Tibial nerve (tissue), 4 donors: Measurements from ENCODE around the gene SHTN1. TPM values are rescaled to one million over a fixed set of nuclear protein-coding genes. Genes with fewer than 3 reads are reported as not detected.

ENCODE experiments used
- DNase-seq, 2 donors: peaks; one replicate each; pipeline ENCODE4 v3.0.0-alpha.2; 2019; ENCODE audit warnings: low spot score in 2 of 2
- H3K27ac ChIP-seq, 4 donors: fragments of 200-600 bp; sonication (generic) in 3 of 4; one replicate each; pipeline ENCODE4 v1.5.1; 2017 to 2019; ENCODE audit warnings: mild to moderate bottlenecking in 1 of 4
- H3K27me3 ChIP-seq, 2 donors: fragments of 200-600 bp; sonication (generic) in 1 of 2; one replicate each; pipeline versions ENCODE4 v1.5.1 to v1.6.0; 2017 to 2019
- H3K36me3 ChIP-seq, 3 donors: fragments of 200-600 bp; sonication (generic); one replicate each; pipeline ENCODE4 v1.5.1; 2018 to 2019
- H3K4me1 ChIP-seq, 4 donors: fragments of 200-600 bp; sonication (generic) in 3 of 4; one replicate each; pipeline ENCODE4 v1.5.1; 2017 to 2019
- H3K4me3 ChIP-seq, 4 donors: fragments of 200-600 bp; sonication (generic) in 3 of 4; one replicate each; pipeline ENCODE4 v1.5.1; 2017 to 2019; ENCODE audit warnings: mild to moderate bottlenecking in 1 of 4, moderate library complexity in 1 of 4
- H3K9me3 ChIP-seq, 4 donors: fragments of 200-600 bp; sonication (generic) in 3 of 4; one replicate each; pipeline ENCODE4 v1.5.1; 2017 to 2019
- CTCF ChIP-seq, 5 experiments: fragments of 200-600 bp in 3 of 5; fragments of 450-650 bp in 2 of 5; sonication (generic) in 3 of 5; IDR thresholded peaks; one replicate each; pipeline ENCODE4 v1.5.1; 2016 to 2019; ENCODE audit warnings: antibody characterized with exemption in 5 of 5, mild to moderate bottlenecking in 3 of 5, moderate library complexity in 2 of 5
- EP300 ChIP-seq, 2 donors: sonication (generic); formaldehyde crosslinking; IDR thresholded peaks; one replicate each; pipeline ENCODE4 v1.6.1; 2017; ENCODE audit warnings: antibody characterized with exemption in 2 of 2, mild to moderate bottlenecking in 1 of 2
- POLR2A ChIP-seq, 2 donors: fragments of 450-650 bp; IDR thresholded peaks; one replicate each; pipeline ENCODE4 v1.6.1; 2017; ENCODE audit warnings: antibody characterized with exemption in 2 of 2, mild to moderate bottlenecking in 2 of 2, moderate library complexity in 2 of 2
- WGBS, 2 donors: methylation state at CpG; one replicate each; pipeline ENCODE4 v1.1.5; 2018; 5-methylcytosine and 5-hydroxymethylcytosine counted together
- total RNA-seq, 4 donors: library from RNA; depleted of rRNA; stranded (reverse); fragments of >200 nt; gene quantifications; one replicate each; pipeline ENCODE4 v1.1.0, GENCODE V29; 2016

The SHTN1 gene
- total RNA-seq, 4 donors from 2014 or later = 9.2 to 16.3 (median 15.4) TPM

DNA sequence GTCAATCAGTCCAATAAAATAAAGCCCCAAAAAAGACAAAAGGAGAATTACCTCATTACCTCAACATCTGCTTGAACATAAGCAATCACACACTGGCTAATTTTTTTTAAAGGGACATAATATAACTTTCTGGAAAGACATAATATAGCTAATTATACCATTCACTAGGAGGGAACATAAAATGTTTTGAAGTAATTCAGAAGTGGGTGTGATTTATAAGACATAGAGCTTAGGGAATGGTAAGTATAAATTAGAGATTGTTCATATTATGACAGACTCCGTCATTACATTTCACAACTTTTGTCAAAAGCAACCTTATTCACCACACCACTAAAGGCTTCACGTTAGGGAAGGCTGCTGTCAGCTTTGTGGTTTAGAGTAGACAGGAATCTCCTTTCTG, 3.8 kb downstream of the SHTN1 start:
- TF ChIP-seq POLR2A (IDR thresholded peaks at IDR 0.05) (no peak), EP300 (IDR thresholded peaks at IDR 0.05) (no peak), CTCF (IDR thresholded peaks at IDR 0.05) (no peak)
- no peaks in the 10 kb centered on the region for H3K36me3 ChIP-seq
- H3K4me1 ChIP-seq = peaks cover 0 to 12% (median 0%) of the 10 kb centered on the region in 4 donors
- 60 to 63% methylated on average over 2 of the region's 2 CpGs for WGBS, 2 donors
- H3K27ac ChIP-seq = no peak overlapping the region
- no peaks in the 10 kb centered on the region for H3K9me3 ChIP-seq
- no peak overlapping the region for H3K4me3 ChIP-seq
- no peaks in the 10 kb centered on the region for H3K27me3 ChIP-seq
- no peak for DNase-seq

DNA sequence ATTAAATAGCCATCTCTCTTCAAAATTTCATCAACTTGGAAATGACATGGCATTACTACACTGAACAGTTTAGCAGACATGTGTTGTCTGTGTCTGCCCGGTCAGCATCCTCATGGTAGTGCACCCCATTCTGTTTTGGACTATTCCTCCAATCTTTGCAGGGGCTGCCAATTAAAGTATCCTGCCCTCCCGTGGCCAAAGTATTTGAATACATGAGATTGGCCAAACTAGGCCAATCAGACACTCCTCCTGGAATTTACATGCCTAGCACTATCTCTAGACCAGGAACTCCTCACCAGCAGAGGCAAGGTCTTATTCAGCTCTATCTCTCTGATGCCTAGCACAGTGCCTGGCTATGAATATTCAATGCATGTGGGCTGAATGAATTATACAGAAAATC, 4.4 kb downstream of the SHTN1 start:
- TF ChIP-seq CTCF (IDR thresholded peaks at IDR 0.05) (no peak), EP300 (IDR thresholded peaks at IDR 0.05) (no peak), POLR2A (IDR thresholded peaks at IDR 0.05) (no peak)
- Histone ChIP-seq H3K4me1 (peaks cover 0 to 10% (median 0%) of the 10 kb centered on the region in 4 donors), H3K27me3 (no peaks in the 10 kb centered on the region), H3K9me3 (no peaks in the 10 kb centered on the region), H3K27ac (no peak overlapping the region), H3K4me3 (no peak overlapping the region), H3K36me3 (no peaks in the 10 kb centered on the region)
- no peak for DNase-seq
- WGBS, 2 donors = 70 to 71% methylated on average over 2 of the region's 2 CpGs

GRCh38 chr10:116998172-116998571, 6.8 kb downstream of the SHTN1 start:
- Histone ChIP-seq H3K27ac (no peak overlapping the region), H3K27me3 (no peaks in the 10 kb centered on the region), H3K4me3 (no peak overlapping the region), H3K4me1 (no peaks in the 10 kb centered on the region), H3K36me3 (no peaks in the 10 kb centered on the region), H3K9me3 (no peaks in the 10 kb centered on the region)
- no peak for DNase-seq
- WGBS, 2 donors = 92 to 93% methylated on average over 4 of the region's 4 CpGs
- no peak for TF ChIP-seq CTCF (IDR thresholded peaks at IDR 0.05)
- no peak for TF ChIP-seq EP300 (IDR thresholded peaks at IDR 0.05)
- TF ChIP-seq POLR2A (IDR thresholded peaks at IDR 0.05) = no peak

DNA sequence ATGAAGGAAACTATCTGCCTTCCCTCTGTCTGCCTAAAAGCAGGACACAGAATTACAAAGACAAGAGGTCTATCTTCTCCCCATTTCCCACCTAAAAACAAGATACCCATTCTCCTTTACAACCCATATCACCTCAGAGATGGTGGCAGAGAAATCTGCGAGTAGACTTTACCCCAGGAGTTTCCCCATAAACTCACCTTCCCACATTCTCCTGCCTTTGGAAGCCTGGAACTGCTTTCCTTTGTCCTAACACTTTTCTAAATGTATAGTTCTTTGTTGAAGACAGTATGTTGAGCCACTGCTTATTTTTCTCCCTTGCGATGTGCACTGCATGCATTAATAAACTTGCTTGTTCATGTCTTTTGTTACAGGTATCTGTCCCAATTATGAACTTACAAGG, 8.0 kb downstream of the SHTN1 start:
- DNase-seq = no peak
- Histone ChIP-seq H3K36me3 (no peaks in the 10 kb centered on the region), H3K9me3 (no peaks in the 10 kb centered on the region), H3K4me1 (no peaks in the 10 kb centered on the region), H3K4me3 (no peak overlapping the region), H3K27ac (no peak overlapping the region), H3K27me3 (no peaks in the 10 kb centered on the region)
- 90 to 91% methylated on average over 2 of the region's 2 CpGs for WGBS, 2 donors
- TF ChIP-seq POLR2A (IDR thresholded peaks at IDR 0.05) (no peak), EP300 (IDR thresholded peaks at IDR 0.05) (no peak), CTCF (IDR thresholded peaks at IDR 0.05) (no peak)

- 86 to 89% methylated on average over 3 of the region's 3 CpGs for WGBS, 2 donors
- H3K36me3 ChIP-seq = no peaks in the 10 kb centered on the region
- no peak overlapping the region for H3K4me3 ChIP-seq
- no peak for DNase-seq
- no peaks in the 10 kb centered on the region for H3K4me1 ChIP-seq
- no peaks in the 10 kb centered on the region for H3K27me3 ChIP-seq
- TF ChIP-seq POLR2A (IDR thresholded peaks at IDR 0.05) (no peak), CTCF (IDR thresholded peaks at IDR 0.05) (no peak), EP300 (IDR thresholded peaks at IDR 0.05) (no peak)
- H3K9me3 ChIP-seq = no peaks in the 10 kb centered on the region
- no peak overlapping the region for H3K27ac ChIP-seq
Observed at GRCh38 chr10:116995648-116996047, 9.3 kb downstream of the SHTN1 start.
